H9 (cell line): ENCODE data around the gene ZFAND3. TPM values are rescaled to one million over a fixed set of nuclear protein-coding genes. Genes with fewer than 3 reads are reported as not detected.
A peak's percentile ranks its signal among the peaks of the same experiment; 100 is the strongest.

Experiments
- DNase-seq: peaks from one replicate; pipeline ENCODE4 v3.0.0-alpha.2; 2017
- H2AFZ ChIP-seq: one replicate; pipeline ENCODE4 v1.6.1; 2013; ENCODE audit warnings: mild to moderate bottlenecking, low read length, control low read depth, moderate library complexity
- H2AK5ac ChIP-seq: 2 replicates; pipeline ENCODE4 v1.6.1; 2013; ENCODE audit warnings: low read length, control low read depth, mixed read lengths; ENCODE audit not compliant: insufficient read length
- H2BK120ac ChIP-seq: one replicate; pipeline ENCODE4 v1.6.1; 2013; ENCODE audit warnings: low read depth, mild to moderate bottlenecking, low read length, control low read depth, inconsistent platforms; ENCODE audit not compliant: poor library complexity, severe bottlenecking
- H2BK12ac ChIP-seq: 2 replicates; pipeline ENCODE4 v1.6.1; 2013; ENCODE audit warnings: low read length, control low read depth, mixed read lengths, low read depth; ENCODE audit not compliant: insufficient read length
- H2BK15ac ChIP-seq: 2 replicates; pipeline ENCODE4 v1.6.1; 2013; ENCODE audit warnings: low read depth, low read length, control low read depth
- H2BK20ac ChIP-seq: one replicate; pipeline ENCODE4 v1.6.1; 2013; ENCODE audit warnings: low read depth, mild to moderate bottlenecking, low read length, control low read depth, inconsistent platforms; ENCODE audit not compliant: poor library complexity, severe bottlenecking
- H2BK5ac ChIP-seq: 2 replicates; pipeline ENCODE4 v1.6.1; 2013; ENCODE audit warnings: low read length, control low read depth, mixed read lengths; ENCODE audit not compliant: insufficient read length
- H3K14ac ChIP-seq: 2 replicates; pipeline ENCODE4 v1.6.1; 2013; ENCODE audit warnings: low read length, control low read depth; ENCODE audit not compliant: insufficient read depth
- H3K18ac ChIP-seq: 2 replicates; pipeline ENCODE4 v1.6.1; 2013; ENCODE audit warnings: low read depth, mild to moderate bottlenecking, mixed read lengths, low read length, control low read depth; ENCODE audit not compliant: insufficient read length
- H3K23ac ChIP-seq: 2 replicates; pipeline ENCODE4 v1.6.1; 2013; ENCODE audit warnings: low read length, control low read depth, mixed read lengths, low read depth; ENCODE audit not compliant: insufficient read length
- H3K23me2 ChIP-seq: 2 replicates; pipeline ENCODE4 v1.6.1; 2013; ENCODE audit warnings: low read depth, mild to moderate bottlenecking, mixed read lengths, low read length, control low read depth; ENCODE audit not compliant: insufficient read length, poor library complexity, severe bottlenecking
- H3K27ac ChIP-seq: 2 replicates; pipeline ENCODE4 v1.5.1; 2013; ENCODE audit warnings: low read length, control low read depth, mixed read lengths, low read depth; ENCODE audit not compliant: insufficient read length
- H3K27me3 ChIP-seq: 2 replicates; pipeline ENCODE4 v1.6.1; 2013; ENCODE audit warnings: low read length, control low read depth, inconsistent platforms; ENCODE audit not compliant: insufficient read depth
- H3K4ac ChIP-seq: 2 replicates; pipeline ENCODE4 v1.6.1; 2013; ENCODE audit warnings: low read depth, mild to moderate bottlenecking, control low read depth, inconsistent platforms, low read length, moderate library complexity
- H3K4me1 ChIP-seq: 2 replicates; pipeline ENCODE4 v1.6.1; 2013; ENCODE audit warnings: low read length, control low read depth, inconsistent platforms; ENCODE audit not compliant: insufficient read depth
- H3K4me2 ChIP-seq: 2 replicates; pipeline ENCODE4 v1.6.1; 2013; ENCODE audit warnings: low read length, control low read depth, mixed read lengths; ENCODE audit not compliant: insufficient read length, insufficient read depth
- H3K56ac ChIP-seq: 2 replicates; pipeline ENCODE4 v1.6.1; 2013; ENCODE audit warnings: low read depth, mild to moderate bottlenecking, mixed read lengths, low read length, control low read depth; ENCODE audit not compliant: insufficient read length
- H3K79me1 ChIP-seq: 2 replicates; pipeline ENCODE4 v1.6.1; 2013; ENCODE audit warnings: low read depth, mild to moderate bottlenecking, moderate library complexity, low read length, control low read depth, inconsistent platforms; ENCODE audit not compliant: insufficient read depth, poor library complexity, severe bottlenecking
- H3K79me2 ChIP-seq: 2 replicates; pipeline ENCODE4 v1.6.1; 2013; ENCODE audit warnings: low read length, control low read depth, inconsistent platforms; ENCODE audit not compliant: insufficient read depth
- H3K9ac ChIP-seq: 2 replicates; pipeline ENCODE4 v1.6.1; 2013; ENCODE audit warnings: low read length, control low read depth, mixed read lengths; ENCODE audit not compliant: insufficient read length; ENCODE audit errors: extremely low read depth
- H3K9me3 ChIP-seq: one replicate; pipeline ENCODE4 v1.6.1; 2013; ENCODE audit warnings: low read depth, low read length, inconsistent platforms; ENCODE audit not compliant: control insufficient read depth
- H3T11ph ChIP-seq: one replicate; pipeline ENCODE4 v1.6.1; 2013; ENCODE audit warnings: mild to moderate bottlenecking, low read length, control low read depth, inconsistent platforms
- H4K20me1 ChIP-seq: one replicate; pipeline ENCODE4 v1.6.1; 2013; ENCODE audit not compliant: control insufficient read depth, insufficient read length, insufficient read depth
- H4K5ac ChIP-seq: 2 replicates; pipeline ENCODE4 v1.6.1; 2013; ENCODE audit warnings: low read depth, mild to moderate bottlenecking, mixed read lengths, low read length, control low read depth; ENCODE audit not compliant: insufficient read length
- H4K8ac ChIP-seq: replicated peaks from 2 replicates; pipeline ENCODE4 v1.6.1; 2013; ENCODE audit warnings: low read length, control low read depth, mixed read lengths, low read depth; ENCODE audit not compliant: insufficient read length
- H4K91ac ChIP-seq: 2 replicates; pipeline ENCODE4 v1.6.1; 2013; ENCODE audit warnings: low read depth, mild to moderate bottlenecking, moderate library complexity, mixed read lengths, low read length, control low read depth; ENCODE audit not compliant: insufficient read length
- H3K27ac Mint-ChIP-seq, 3 experiments: 2 replicates in 2 of 3; 3 replicates in 1 of 3; pipeline ENCODE4 v1.8.0; 2020 to 2021; ENCODE audit warnings: mixed read lengths in 3 of 3, mild to moderate bottlenecking in 1 of 3, moderate library complexity in 1 of 3
- H3K27me3 Mint-ChIP-seq: 2 replicates; pipeline ENCODE4 v1.8.0; 2021; ENCODE audit warnings: low read depth, mild to moderate bottlenecking, moderate library complexity, mixed read lengths
- H3K36me3 Mint-ChIP-seq, 3 experiments: 2 replicates in 2 of 3; 3 replicates in 1 of 3; pipeline ENCODE4 v1.8.0; 2020 to 2021; ENCODE audit warnings: low read depth in 3 of 3, mixed read lengths in 3 of 3; ENCODE audit not compliant: insufficient read depth in 1 of 3
- H3K4me1 Mint-ChIP-seq, 2 experiments: 2 replicates each; pipeline ENCODE4 v1.8.0; 2020; ENCODE audit warnings: mixed read lengths in 2 of 2
- H3K4me3 Mint-ChIP-seq, 2 experiments: 2 replicates in 1 of 2; 3 replicates in 1 of 2; pipeline ENCODE4 v1.8.0; 2020 to 2021; ENCODE audit warnings: mild to moderate bottlenecking in 2 of 2, mixed read lengths in 2 of 2, moderate library complexity in 1 of 2
- H3K9me3 Mint-ChIP-seq, 2 experiments: 2 replicates in 1 of 2; 3 replicates in 1 of 2; pipeline ENCODE4 v1.8.0; 2020; ENCODE audit warnings: mild to moderate bottlenecking in 2 of 2, mixed read lengths in 2 of 2, moderate library complexity in 1 of 2
- CTCF ChIP-seq: fragments of 200-600 bp; sonication (generic); conservative IDR thresholded peaks from 3 replicates; pipeline ENCODE4 v1.8.0; 2021; ENCODE audit warnings: antibody characterized with exemption, mild to moderate bottlenecking
- WGBS: extraction: QIAGEN DNeasy Blood & Tissue Kit; methylation state at CpG from one replicate; pipeline ENCODE4 v1.1.7; 2013; ENCODE audit warnings: missing lambda C conversion rate, low lambda C conversion rate, mixed read lengths; ENCODE audit not compliant: insufficient read length; ENCODE audit errors: extremely low coverage; 5-methylcytosine and 5-hydroxymethylcytosine counted together
- total RNA-seq: library from RNA; stranded (reverse); gene quantifications from 2 replicates; pipeline ENCODE4 v1.2.1, GENCODE V29; 2021

The ZFAND3 gene
- total RNA-seq, 1 experiment from 2014 or later: 57.7 TPM

GRCh38 chr6:38143191-38144150, 323.9 kb downstream of the ZFAND3 start:
- Histone ChIP-seq H2BK5ac (no peak overlapping the region), H3K9me3 (no peaks in the 10 kb centered on the region), H3K56ac (no peak overlapping the region), H3K9ac (no peak overlapping the region), H3K23me2 (no peaks in the 10 kb centered on the region), H3K18ac (no peak overlapping the region), H2BK12ac (no peak overlapping the region), H2BK120ac (no peak overlapping the region), H2BK15ac (no peak overlapping the region), H4K91ac (no peak overlapping the region), H3K23ac (no peak overlapping the region), H3K4me2 (no peak overlapping the region), H3K79me2 (no peaks in the 10 kb centered on the region), H2BK20ac (no peak overlapping the region), H3T11ph (no peak overlapping the region), H3K14ac (no peak overlapping the region), H3K4ac (no peak overlapping the region), H4K20me1 (no peaks in the 10 kb centered on the region), H2AFZ (no peak overlapping the region), H2AK5ac (no peak overlapping the region), H3K4me1 (no peaks in the 10 kb centered on the region; the same call in 1 of the 2 replicates), H4K5ac (no peak overlapping the region), H3K27me3 (no peaks in the 10 kb centered on the region), H3K27ac (no peak overlapping the region), H4K8ac (no peak overlapping the region), H3K79me1 (no peaks in the 10 kb centered on the region)
- no peak for TF ChIP-seq CTCF
- Mint-ChIP-seq H3K27ac (peak overlapping the region in 1 of 3 experiments; percentile 28; a peak in 2 of 7 replicates), H3K27me3 (no peaks in the 10 kb centered on the region), H3K9me3 (no peaks in the 10 kb centered on the region), H3K36me3 (no peaks in the 10 kb centered on the region), H3K4me3 (no peak overlapping the region), H3K4me1 (peaks cover 58 to 65% of the 10 kb centered on the region in 2 experiments)
- WGBS: no CpG with 5 or more reads among the region's 8 CpGs
- no peak for DNase-seq
